PFSK-1 (cell line): ENCODE results near the gene PTPRJ.

Experiments
- FOXP2 ChIP-seq: optimal IDR thresholded peaks from 2 replicates; pipeline ENCODE3; 2011; ENCODE audit warnings: borderline replicate concordance, control low read depth, inconsistent platforms; ENCODE audit not compliant: insufficient read depth; ENCODE audit errors: extremely low read length, extremely low read depth
- POLR2AphosphoS5 ChIP-seq: IDR thresholded peaks from 2 replicates; pipeline ENCODE4 v1.6.1; 2012; ENCODE audit warnings: low read depth, mild to moderate bottlenecking, control low read depth, low read length, moderate library complexity
- REST ChIP-seq, 2 experiments: IDR thresholded peaks; 2 replicates each; pipeline versions ENCODE4 v1.6.1 to v1.8.0; 2011 to 2012; ENCODE audit warnings: low read depth in 2 of 2, low read length in 2 of 2, control low read depth in 1 of 2, inconsistent platforms in 1 of 2, mild to moderate bottlenecking in 1 of 2, moderate library complexity in 1 of 2; ENCODE audit not compliant: insufficient read depth in 1 of 2
- SIN3A ChIP-seq: IDR thresholded peaks from 2 replicates; pipeline ENCODE4 v1.6.1; 2012; ENCODE audit warnings: mild to moderate bottlenecking, low read length, moderate library complexity, borderline replicate concordance; ENCODE audit not compliant: insufficient read depth
- TAF1 ChIP-seq: IDR thresholded peaks from 2 replicates; pipeline ENCODE4 v1.6.1; 2012; ENCODE audit warnings: low read length, control low read depth, borderline replicate concordance; ENCODE audit not compliant: insufficient read depth

Gene PTPRJ

GRCh38 chr11:48081151-48082010 is 101.0 kb downstream of the PTPRJ start:
- TF ChIP-seq TAF1 (no peak), FOXP2 (no peak), REST (IDR thresholded peaks at IDR 0.05; ENCODE audit: insufficient read depth in 1 of 2, low read depth in 2 of 2, low read length in 2 of 2) (no peak), SIN3A (no peak), POLR2AphosphoS5 (no peak)

GRCh38 chr11:48082771-48083170 is 102.4 kb downstream of the PTPRJ start:
- no peak for TF ChIP-seq SIN3A
- no peak for TF ChIP-seq POLR2AphosphoS5
- no peak for TF ChIP-seq REST (IDR thresholded peaks at IDR 0.05; ENCODE audit: insufficient read depth in 1 of 2, low read depth in 2 of 2, low read length in 2 of 2)
- no peak for TF ChIP-seq FOXP2

- TF ChIP-seq POLR2AphosphoS5, result no peak
- TF ChIP-seq FOXP2, result no peak
- TF ChIP-seq SIN3A, result no peak
- TF ChIP-seq REST (IDR thresholded peaks at IDR 0.05; ENCODE audit: insufficient read depth in 1 of 2, low read depth in 2 of 2, low read length in 2 of 2), result no peak
- no peak for TF ChIP-seq TAF1
These were observed 103.1 kb downstream of the PTPRJ start for GRCh38 chr11:48083421-48083820.

- TF ChIP-seq FOXP2, result no peak
- TF ChIP-seq REST (IDR thresholded peaks at IDR 0.05; ENCODE audit: insufficient read depth in 1 of 2, low read depth in 2 of 2, low read length in 2 of 2), result no peak
- no peak for TF ChIP-seq TAF1
- TF ChIP-seq SIN3A, result no peak
- TF ChIP-seq POLR2AphosphoS5, result no peak
These were observed 105.3 kb downstream of the PTPRJ start for GRCh38 chr11:48085688-48086087.
